Neuron (in vitro differentiated cells): ENCODE data around the gene SRSF2.
A peak's percentile ranks its signal among the peaks of the same experiment; 100 is the strongest.
"Not testable (repeated sequence)": the region's sequence is repeated elsewhere in the genome, so short reads cannot be mapped to it uniquely, and the experiment has no call there.

Source experiments
- H2AFZ ChIP-seq: one replicate; pipeline ENCODE4 v1.6.1; 2013; ENCODE audit warnings: low read depth, mild to moderate bottlenecking, inconsistent platforms, low read length, moderate library complexity
- H3K27me3 ChIP-seq: one replicate; pipeline ENCODE4 v1.6.1; 2013; ENCODE audit warnings: low read length; ENCODE audit not compliant: insufficient read depth
- H3K36me3 ChIP-seq: one replicate; pipeline ENCODE4 v1.6.1; 2013; ENCODE audit warnings: low read length; ENCODE audit not compliant: insufficient read depth
- H3K4me1 ChIP-seq: one replicate; pipeline ENCODE4 v1.6.1; 2013; ENCODE audit warnings: low read length; ENCODE audit not compliant: insufficient read depth
- H3K4me3 ChIP-seq: 2 replicates; pipeline ENCODE4 v1.5.1; 2013; ENCODE audit warnings: mild to moderate bottlenecking, low read length, moderate library complexity
- H3K9me3 ChIP-seq: one replicate; pipeline ENCODE4 v1.6.1; 2013; ENCODE audit warnings: low read length

SRSF2 gene

GRCh38 chr17:76734080-76734840 is 2.9 kb downstream of the SRSF2 start:
- peaks cover 35% of the 10 kb centered on the region for H3K4me1 ChIP-seq
- H2AFZ ChIP-seq = no peak overlapping the region
- peaks cover 50% of the 10 kb centered on the region for H3K36me3 ChIP-seq
- H3K27me3 ChIP-seq = no peaks in the 10 kb centered on the region
- peak overlapping the region; percentile 69 for H3K4me3 ChIP-seq
- H3K9me3 ChIP-seq = no peaks in the 10 kb centered on the region

GRCh38 chr17:76733618-76733957 is 3.5 kb downstream of the SRSF2 start:
- peaks cover 52% of the 10 kb centered on the region for H3K36me3 ChIP-seq
- peaks cover 28% of the 10 kb centered on the region for H3K4me1 ChIP-seq
- H3K4me3 ChIP-seq = peak overlapping the region; percentile 69
- H2AFZ ChIP-seq = no peak overlapping the region
- H3K9me3 ChIP-seq = no peaks in the 10 kb centered on the region
- H3K27me3 ChIP-seq = no peaks in the 10 kb centered on the region

GRCh38 chr17:76732734-76733617 is 4.2 kb downstream of the SRSF2 start:
- Histone ChIP-seq H3K27me3 (no peaks in the 10 kb centered on the region), H3K4me1 (peaks cover 26% of the 10 kb centered on the region), H2AFZ (no peak overlapping the region), H3K4me3 (peak overlapping the region; percentile 12), H3K36me3 (peaks cover 52% of the 10 kb centered on the region), H3K9me3 (no peaks in the 10 kb centered on the region)

GRCh38 chr17:76731800-76732733 is 5.1 kb downstream of the SRSF2 start:
- Histone ChIP-seq H3K36me3 (peaks cover 52% of the 10 kb centered on the region), H3K4me1 (peaks cover 32% of the 10 kb centered on the region)

GRCh38 chr17:76727745-76728456 is 9.2 kb downstream of the SRSF2 start:
- H3K27me3 ChIP-seq = no peaks in the 10 kb centered on the region
- H3K36me3 ChIP-seq = peaks cover 26% of the 10 kb centered on the region
- H3K4me3 ChIP-seq = peak overlapping the region; percentile 94
- H3K4me1 ChIP-seq = peaks cover 16% of the 10 kb centered on the region
- H3K9me3 ChIP-seq = no peaks in the 10 kb centered on the region
- H2AFZ ChIP-seq = no peak overlapping the region

More at GRCh38 chr17:76731800-76732733, 5.1 kb downstream of the SRSF2 start:
- H2AFZ ChIP-seq, H3K4me3 ChIP-seq, H3K9me3 ChIP-seq, H3K27me3 ChIP-seq: not testable (repeated sequence)

- Histone ChIP-seq H3K27me3 (no peaks in the 10 kb centered on the region), H3K36me3 (peaks cover 26% of the 10 kb centered on the region), H3K9me3 (no peaks in the 10 kb centered on the region), H3K4me1 (peaks cover 16% of the 10 kb centered on the region), H2AFZ (peak within 1 kb of the TSS; percentile 80), H3K4me3 (peak within 1 kb of the TSS; percentile 94)
Measured at GRCh38 chr17:76726776-76727718, 10.1 kb downstream of the SRSF2 start, which contains the start of gene METTL23. TSS of gene METTL23 (plus strand) at chr17:76726839. CDS start at chr17:76729711, 2,872 bp downstream.

GRCh38 chr17:76726231-76726775 is 10.8 kb downstream of the SRSF2 start, which contains the start of gene JMJD6:
TSS of gene JMJD6 (minus strand) at chr17:76726606. CDS start at chr17:76726475, 131 bp downstream.
- Histone ChIP-seq H3K9me3 (no peaks in the 10 kb centered on the region), H3K36me3 (peaks cover 27% of the 10 kb centered on the region), H2AFZ (peak within 1 kb of the TSS; percentile 80), H3K4me1 (peaks cover 16% of the 10 kb centered on the region), H3K4me3 (peak within 1 kb of the TSS; percentile 94), H3K27me3 (no peaks in the 10 kb centered on the region)

GRCh38 chr17:76725580-76726230 is 11.4 kb downstream of the SRSF2 start:
- no peaks in the 10 kb centered on the region for H3K27me3 ChIP-seq
- H3K36me3 ChIP-seq = peaks cover 30% of the 10 kb centered on the region
- peaks cover 16% of the 10 kb centered on the region for H3K4me1 ChIP-seq
- H3K4me3 ChIP-seq = peak overlapping the region; percentile 94
- H2AFZ ChIP-seq = peak overlapping the region; percentile 80
- H3K9me3 ChIP-seq = no peaks in the 10 kb centered on the region

GRCh38 chr17:76723812-76724211 is 13.3 kb downstream of the SRSF2 start:
- Histone ChIP-seq H3K36me3 (peaks cover 45% of the 10 kb centered on the region), H2AFZ (no peak overlapping the region), H3K4me3 (no peak overlapping the region), H3K27me3 (no peaks in the 10 kb centered on the region), H3K9me3 (no peaks in the 10 kb centered on the region), H3K4me1 (peaks cover 16% of the 10 kb centered on the region)

GRCh38 chr17:76722977-76723376 is 14.2 kb downstream of the SRSF2 start:
- peaks cover 53% of the 10 kb centered on the region for H3K36me3 ChIP-seq
- not testable (repeated sequence) for H3K27me3 ChIP-seq, H2AFZ ChIP-seq, H3K4me3 ChIP-seq, H3K9me3 ChIP-seq
- peaks cover 16% of the 10 kb centered on the region for H3K4me1 ChIP-seq

GRCh38 chr17:76722279-76722678 is 14.9 kb downstream of the SRSF2 start:
- no peaks in the 10 kb centered on the region for H3K9me3 ChIP-seq
- peaks cover 58% of the 10 kb centered on the region for H3K36me3 ChIP-seq
- H3K4me1 ChIP-seq = peaks cover 9% of the 10 kb centered on the region
- no peak overlapping the region for H3K4me3 ChIP-seq
- H2AFZ ChIP-seq = no peak overlapping the region
- H3K27me3 ChIP-seq = no peaks in the 10 kb centered on the region
